ENCODE data around the gene HSPG2.
"Not testable (repeated sequence)": the region's sequence is repeated elsewhere in the genome, so short reads cannot be mapped to it uniquely, and the experiment has no call there.

Gene HSPG2

GRCh38 chr1:21793104-21793503 is 144.0 kb downstream of the HSPG2 start:
- DNase-seq (ENCODE audit: low read depth) = no peak

GRCh38 chr1:21786640-21787039 is 150.5 kb downstream of the HSPG2 start:
- no peak for DNase-seq (ENCODE audit: low read depth)

GRCh38 chr1:21785764-21786163 is 151.3 kb downstream of the HSPG2 start:
- DNase-seq (ENCODE audit: low read depth) = not testable (repeated sequence)

- no peak for DNase-seq (ENCODE audit: low read depth)
Observed at GRCh38 chr1:21783679-21784603, 153.2 kb downstream of the HSPG2 start.

GRCh38 chr1:21782868-21783678 is 154.0 kb downstream of the HSPG2 start, which contains the start of gene USP48:
Gene USP48, minus strand, starts transcription at chr1:21783149. Its CDS starts 192 bp downstream, at chr1:21782957.
- peak; percentile 93 for DNase-seq (ENCODE audit: low read depth)

DNA sequence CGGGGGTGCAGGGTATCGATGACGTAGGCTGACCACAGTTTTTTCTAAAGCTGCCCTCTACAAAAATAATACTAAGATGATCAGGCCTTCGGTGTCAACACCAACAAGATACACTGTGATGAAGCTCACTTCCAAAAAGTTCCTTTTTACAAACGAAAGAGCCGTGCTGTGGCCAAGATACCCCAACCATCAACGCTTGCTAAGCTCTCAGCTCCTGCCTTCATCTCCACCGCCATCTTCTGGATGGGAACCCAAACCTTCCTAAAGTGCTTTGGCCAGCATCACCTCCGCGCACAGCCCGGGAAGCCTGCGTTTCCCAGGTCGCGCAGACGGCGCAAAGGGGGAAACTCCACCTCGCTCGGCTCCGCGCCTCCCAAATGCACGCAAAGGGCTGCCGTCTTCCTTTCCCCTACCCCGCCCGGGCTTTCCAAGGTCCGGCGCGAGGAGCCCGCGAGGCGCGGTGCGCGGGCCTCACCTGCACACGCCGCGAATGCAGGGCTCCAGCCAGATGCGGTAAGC is 154.7 kb downstream of the HSPG2 start:
- peak; percentile 26 for DNase-seq (ENCODE audit: low read depth)

GRCh38 chr1:21781815-21782348 is 155.2 kb downstream of the HSPG2 start:
- DNase-seq (ENCODE audit: low read depth) = peak; percentile 33

DNA sequence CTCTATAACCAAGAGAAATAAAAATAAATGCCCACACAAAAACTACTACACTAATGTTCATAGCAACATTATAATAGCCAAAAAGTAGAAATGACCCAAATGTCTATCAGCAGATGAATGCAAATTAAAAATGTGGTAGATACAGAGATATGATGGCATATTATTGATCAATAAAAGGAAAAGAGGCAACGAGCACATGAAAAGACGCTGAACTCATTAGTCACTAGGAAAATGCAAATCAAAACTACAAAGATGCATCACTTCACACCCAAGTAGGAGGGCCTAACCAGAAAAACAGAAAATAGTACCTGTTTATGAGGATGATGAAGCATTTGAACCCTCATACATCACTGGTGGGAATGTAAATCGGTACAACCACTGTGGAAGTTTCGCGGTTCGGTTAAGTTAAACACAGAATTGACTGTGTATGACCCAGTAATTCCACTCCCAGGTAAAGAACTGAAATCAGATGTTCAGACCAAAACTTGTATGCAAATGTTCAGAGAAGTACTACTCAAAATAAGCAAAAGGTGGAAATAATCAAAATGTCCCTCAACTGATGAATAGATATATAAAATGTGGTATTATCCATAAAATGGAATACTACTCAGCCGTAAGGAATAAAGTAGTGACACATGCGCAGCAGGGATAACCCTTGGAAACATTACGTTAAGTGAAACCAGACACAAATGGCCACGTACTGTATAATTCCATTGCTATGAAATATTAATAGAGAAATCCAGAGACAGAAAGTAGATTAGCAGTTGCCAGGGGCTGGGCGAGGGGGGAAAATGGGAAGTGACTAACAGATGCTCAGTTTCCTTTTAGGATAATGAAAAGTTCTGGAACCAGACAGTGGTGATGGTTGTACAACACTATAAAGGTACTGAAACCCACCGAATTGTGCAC is 157.2 kb downstream of the HSPG2 start:
- no peak for DNase-seq (ENCODE audit: low read depth)

DNA sequence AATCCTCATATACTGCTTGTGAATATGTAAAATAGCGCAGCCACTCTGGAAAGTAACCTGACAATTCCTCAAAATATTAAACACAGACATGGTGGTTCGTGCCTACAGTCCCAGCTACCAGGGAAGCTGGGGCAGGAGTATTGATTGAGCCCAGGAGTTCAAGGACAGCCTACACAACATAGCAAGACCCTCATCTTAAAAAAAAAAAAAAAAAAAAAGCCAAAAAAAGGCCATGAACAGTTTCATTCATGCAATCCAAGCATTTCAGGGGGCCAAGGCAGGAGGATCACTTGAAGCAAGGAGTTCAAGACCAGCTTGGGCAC is 158.7 kb downstream of the HSPG2 start:
- no peak for DNase-seq (ENCODE audit: low read depth)

DNA sequence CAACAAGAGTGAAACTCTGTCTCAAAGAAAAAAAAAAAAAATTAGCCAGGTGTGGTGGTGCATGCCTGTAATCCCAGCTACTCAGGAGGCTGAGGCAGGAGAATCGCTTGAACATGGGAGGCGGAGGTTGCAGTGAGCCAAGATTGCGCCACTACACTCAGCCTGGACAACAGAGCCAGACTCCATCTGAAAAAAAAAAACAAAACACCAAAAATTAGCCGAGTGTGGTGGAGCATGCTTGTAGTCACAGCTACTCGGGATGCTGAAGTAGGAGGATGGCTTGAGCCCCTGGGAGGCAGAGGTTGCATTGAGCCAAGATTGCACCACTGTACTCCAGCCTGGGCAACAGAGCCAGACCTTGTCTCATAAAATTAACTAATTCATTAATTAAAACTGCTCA is 160.2 kb downstream of the HSPG2 start:
- not testable (repeated sequence) for DNase-seq (ENCODE audit: low read depth)

DNA sequence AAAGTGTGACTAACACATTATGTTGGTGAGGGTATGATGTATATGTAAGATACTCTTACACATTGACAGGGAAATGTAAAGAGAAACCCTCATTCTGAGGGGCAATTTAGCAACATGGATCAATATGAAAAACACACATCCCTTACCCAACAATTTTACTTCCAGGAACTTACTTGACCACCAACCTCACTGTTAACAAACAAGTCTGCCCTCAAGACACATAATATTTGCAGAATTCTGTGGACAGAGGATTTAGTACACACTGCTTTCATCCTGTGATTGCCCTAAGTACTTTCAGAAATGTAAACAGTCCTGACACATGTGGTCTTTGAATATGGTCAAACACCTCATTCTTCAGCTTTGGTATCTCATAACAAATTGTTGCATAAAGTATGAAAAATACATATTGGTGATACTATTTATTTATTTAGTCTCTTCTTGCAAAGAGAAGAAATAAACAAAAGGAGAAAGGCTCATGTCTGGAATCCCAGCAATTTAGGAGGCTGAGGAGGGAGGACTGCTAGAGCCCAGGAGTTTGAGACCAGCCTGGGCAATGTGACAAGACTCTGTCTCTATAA is 161.0 kb downstream of the HSPG2 start:
- no peak for DNase-seq (ENCODE audit: low read depth)

- DNase-seq (ENCODE audit: low read depth) = no peak
Observed at GRCh38 chr1:21775550-21775914, 161.6 kb downstream of the HSPG2 start.

GRCh38 chr1:21774835-21775549 is 162.1 kb downstream of the HSPG2 start:
- DNase-seq (ENCODE audit: low read depth) = no peak

DNA sequence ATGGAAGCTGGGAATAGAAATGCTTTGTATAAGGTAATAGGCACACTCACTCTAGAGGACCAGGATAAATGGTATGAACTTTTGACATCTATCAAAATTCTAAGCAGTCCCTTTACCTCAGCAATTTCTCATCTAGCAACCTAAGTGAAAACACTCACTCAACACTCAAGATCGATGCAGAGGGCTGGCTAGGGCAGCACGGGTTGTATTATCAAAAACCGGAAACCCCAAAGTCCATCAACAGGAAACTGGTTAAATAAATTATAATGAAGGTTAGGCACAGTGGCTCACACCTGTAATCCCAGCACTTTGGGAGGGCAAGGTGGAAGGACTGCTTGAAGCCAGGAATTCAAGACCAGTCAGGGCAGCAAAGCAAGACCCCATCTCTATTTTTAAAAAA is 163.5 kb downstream of the HSPG2 start:
- DNase-seq (ENCODE audit: low read depth) = no peak
